Endothelial cell of umbilical vein (primary cell): ENCODE measurements around the gene ASTN1. TPM values are rescaled to one million over a fixed set of nuclear protein-coding genes. Genes with fewer than 3 reads are reported as not detected.

Experiments used
- BruUV-seq: library from RNA; stranded (reverse); fragments of 400-500 nt; replicated peaks from 2 replicates; lab custom pipeline; 2021; lab: Mats Ljungman, UMichigan
- CTCF ChIA-PET: fragments of 300-600, 350-600 bp; sonication (Branson Sonifier 250); formaldehyde crosslinking; loops from one replicate; lab custom pipeline; 2021; ENCODE audit warnings: antibody characterized with exemption, inconsistent platforms; lab: Charles Lee
- POLR2A ChIA-PET: fragments of 300-600, 350-600 bp; sonication (Branson Sonifier 250); formaldehyde crosslinking; loops from one replicate; lab custom pipeline; 2021; ENCODE audit warnings: antibody characterized with exemption, inconsistent platforms; lab: Charles Lee
- DNase-seq: peaks from one replicate; pipeline ENCODE4 v3.0.0-alpha.2; 2011; ENCODE audit warnings: low read depth, low spot score
- FAIRE-seq: peaks from 2 replicates; lab custom pipeline; 2011; peaks lifted over from hg19 to GRCh38; lab: Jason Lieb, UNC
- H2AFZ ChIP-seq: 2 replicates; pipeline ENCODE4 v1.6.0; 2012; ENCODE audit warnings: low read depth, low read length, control low read depth, inconsistent platforms
- H3K27ac ChIP-seq: 2 replicates; pipeline ENCODE4 v1.5.1; 2011; ENCODE audit warnings: low read depth, mild to moderate bottlenecking, control low read depth, low read length, moderate library complexity; ENCODE audit not compliant: insufficient read depth
- H3K27me3 ChIP-seq, 2 experiments: 2 replicates each; pipeline versions ENCODE4 v1.6.0 to v1.6.1; 2011; ENCODE audit warnings: low read length in 2 of 2, mixed read lengths in 1 of 2; ENCODE audit not compliant: control insufficient read depth in 2 of 2, insufficient read depth in 2 of 2
- H3K36me3 ChIP-seq, 2 experiments: 2 replicates in 1 of 2; 3 replicates in 1 of 2; pipeline ENCODE4 v1.5.1; 2011; ENCODE audit warnings: low read length in 2 of 2, mild to moderate bottlenecking in 1 of 2, moderate library complexity in 1 of 2; ENCODE audit not compliant: control insufficient read depth in 2 of 2, insufficient read depth in 2 of 2; ENCODE audit errors: extremely low read depth in 1 of 2
- H3K4me1 ChIP-seq: 3 replicates; pipeline ENCODE4 v1.5.1; 2011; ENCODE audit warnings: mild to moderate bottlenecking, low read length; ENCODE audit not compliant: control insufficient read depth, insufficient read depth; ENCODE audit errors: extremely low read depth
- H3K4me2 ChIP-seq: 2 replicates; pipeline ENCODE4 v1.6.1; 2011; ENCODE audit warnings: low read length, control low read depth, mixed read lengths; ENCODE audit not compliant: insufficient read depth
- H3K4me3 ChIP-seq, 3 experiments: fragments of 200-600 bp in 1 of 3; sonication (generic), shearing (Covaris generic) in 1 of 3; replicated peaks in 1 of 3; 2 replicates each; pipeline ENCODE4 v1.5.1; 2011 to 2016; ENCODE audit warnings: control low read depth in 3 of 3, low read length in 3 of 3, mild to moderate bottlenecking in 2 of 3, inconsistent platforms in 1 of 3, low read depth in 1 of 3, moderate library complexity in 1 of 3; ENCODE audit not compliant: insufficient read depth in 1 of 3
- H3K79me2 ChIP-seq: 2 replicates; pipeline ENCODE4 v1.6.0; 2012; ENCODE audit warnings: low read length, inconsistent platforms; ENCODE audit not compliant: control insufficient read depth, insufficient read depth
- H3K9ac ChIP-seq: replicated peaks from 2 replicates; pipeline ENCODE3; 2011; ENCODE audit warnings: low read length, control low read depth; ENCODE audit not compliant: insufficient read depth; ENCODE audit errors: extremely low read depth
- H3K9me1 ChIP-seq: replicated peaks from 3 replicates; pipeline ENCODE4 v1.6.0; 2011; ENCODE audit warnings: mild to moderate bottlenecking, low read length; ENCODE audit not compliant: control insufficient read depth, insufficient read depth; ENCODE audit errors: extremely low read depth
- H3K9me3 ChIP-seq: replicated peaks from 2 replicates; pipeline ENCODE4 v1.5.1; 2012; ENCODE audit warnings: low read length, inconsistent platforms; ENCODE audit not compliant: control insufficient read depth, insufficient read depth
- H4K20me1 ChIP-seq: replicated peaks from 2 replicates; pipeline ENCODE3; 2011; ENCODE audit warnings: mild to moderate bottlenecking, low read length; ENCODE audit not compliant: control insufficient read depth, insufficient read depth; ENCODE audit errors: extremely low read depth
- CTCF ChIP-seq, 2 donors: IDR thresholded peaks; 1 replicate in 1 of 2; 2 replicates in 1 of 2; pipeline ENCODE4 v1.5.1; 2011; ENCODE audit warnings: low read length in 2 of 2, mild to moderate bottlenecking in 2 of 2, moderate library complexity in 2 of 2, control low read depth in 1 of 2, inconsistent platforms in 1 of 2, low read depth in 1 of 2; ENCODE audit not compliant: insufficient read depth in 1 of 2; ENCODE audit errors: extremely low read depth in 1 of 2
- EZH2 ChIP-seq: IDR thresholded peaks from 2 replicates; pipeline ENCODE4 v1.6.1; 2012; ENCODE audit warnings: borderline replicate concordance, low read depth, mild to moderate bottlenecking, moderate library complexity, low read length, inconsistent platforms; ENCODE audit not compliant: severe bottlenecking
- FOS ChIP-seq: IDR thresholded peaks from 2 replicates; pipeline ENCODE4 v1.6.1; 2011; ENCODE audit warnings: mild to moderate bottlenecking, low read length, moderate library complexity, borderline replicate concordance; ENCODE audit not compliant: insufficient read depth
- GATA2 ChIP-seq: IDR thresholded peaks from 2 replicates; pipeline ENCODE4 v1.7.0; 2011; ENCODE audit warnings: low read depth, mild to moderate bottlenecking, moderate library complexity, mixed read lengths, low read length; ENCODE audit not compliant: insufficient read length, insufficient read depth
- JUN ChIP-seq: IDR thresholded peaks from 2 replicates; pipeline ENCODE4 v1.6.1; 2011; ENCODE audit warnings: borderline replicate concordance, low read depth; ENCODE audit not compliant: insufficient read length, insufficient read depth
- MAX ChIP-seq: IDR thresholded peaks from 2 replicates; pipeline ENCODE4 v1.6.1; 2011; ENCODE audit not compliant: insufficient read depth, insufficient read length
- MYC ChIP-seq: IDR thresholded peaks from one replicate; pipeline ENCODE4 v1.6.1; 2011; ENCODE audit warnings: mild to moderate bottlenecking, low read depth, low read length
- POLR2A ChIP-seq: IDR thresholded peaks from 2 replicates; pipeline ENCODE4 v1.6.1; 2012; ENCODE audit warnings: low read depth, mild to moderate bottlenecking, control low read depth, low read length
- POLR2AphosphoS5 ChIP-seq: IDR thresholded peaks from 2 replicates; pipeline ENCODE4 v1.6.1; 2012; ENCODE audit warnings: low read depth, mild to moderate bottlenecking, control low read depth, low read length, moderate library complexity; ENCODE audit not compliant: insufficient read depth
- dilution Hi-C: fragments of 300-500 bp; cut with MboI; formaldehyde crosslinking; loops from one replicate; pipeline ENCODE4 v1.15.0; 2019; ENCODE audit warnings: low sequenced_read_pairs; ENCODE audit not compliant: extremely low pct_ligation_motif_present
- intact Hi-C: fragments of 100-400 bp; cut with micrococcal nuclease; formaldehyde crosslinking; loops from one replicate; pipeline ENCODE4 v1.10.0; 2022
- polyA plus RNA-seq, 4 experiments: library from polyadenylated mRNA; depleted of rRNA in 3 of 4; stranded (reverse) in 3 of 4; unstranded in 1 of 4; fragments of >200 nt; gene quantifications; 2 replicates each; pipeline versions ENCODE4 v1.2.1 to v1.2.3, GENCODE V29; 2011 to 2012; ENCODE audit warnings: missing spikeins in 1 of 4
- total RNA-seq: library from RNA; stranded (reverse); gene quantifications from 2 replicates; pipeline ENCODE4 v1.2.3, GENCODE V29; 2021

The ASTN1 gene
- total and polyA plus RNA-seq, 2 donors (not counting 3 experiments of a cell fraction or from before 2014, with no cell fraction given) = 0.04 TPM; not detected in 1

GRCh38 chr1:176885751-176886150, 278.8 kb downstream of the ASTN1 start:
- POLR2A ChIA-PET = no interaction called here
- H3K27ac ChIP-seq = no peak overlapping the region
- H3K4me2 ChIP-seq = no peak overlapping the region
- intact Hi-C loops = no loop called here
- H3K9me1 ChIP-seq = no peaks in the 10 kb centered on the region
- CTCF ChIA-PET = interaction anchor here (1.3 kb wide), 1 partner anchor 12 kb away, joined by 3 read pairs; no protein-coding TSS in a partner anchor
- no peaks in the 10 kb centered on the region for H4K20me1 ChIP-seq
- H3K36me3 ChIP-seq = no peaks in the 10 kb centered on the region
- H3K9ac ChIP-seq = no peak overlapping the region
- FAIRE-seq (no peak), DNase-seq (no peak)
- H3K79me2 ChIP-seq = no peaks in the 10 kb centered on the region
- BruUV-seq = no TSS peak
- dilution Hi-C loops = no loop called here
- H3K27me3 ChIP-seq = no peaks in the 10 kb centered on the region
- no peaks in the 10 kb centered on the region for H3K9me3 ChIP-seq
- no peaks in the 10 kb centered on the region for H3K4me1 ChIP-seq
- no peak overlapping the region for H3K4me3 ChIP-seq
- H2AFZ ChIP-seq = no peak overlapping the region
- TF ChIP-seq JUN (no peak), POLR2AphosphoS5 (no peak), MAX (no peak), MYC (no peak), GATA2 (no peak), FOS (no peak), CTCF (IDR thresholded peaks at IDR 0.05; ENCODE audit: extremely low read depth in 1 of 2, insufficient read depth in 1 of 2, low read depth in 1 of 2, low read length in 2 of 2) (no peak), EZH2 (no peak), POLR2A (no peak)
